Adrenal gland (tissue), 5 donors: ENCODE data around the gene BAZ1A.

Source experiments
- CTCF ChIP-seq, 6 experiments: fragments of 450-650 bp in 4 of 6; fragments of 200-600 bp in 2 of 6; sonication (generic) in 1 of 6; IDR thresholded peaks; 1 replicate in 5 of 6; 2 replicates in 1 of 6; pipeline versions ENCODE4 v1.5.1 to v1.8.0; 2016 to 2021; ENCODE audit warnings: antibody characterized with exemption in 6 of 6, mild to moderate bottlenecking in 2 of 6, moderate library complexity in 1 of 6
- POLR2A ChIP-seq, 2 donors: fragments of 450-650 bp; IDR thresholded peaks; one replicate each; pipeline ENCODE4 v1.6.1; 2017; ENCODE audit warnings: antibody characterized with exemption in 2 of 2, mild to moderate bottlenecking in 2 of 2, moderate library complexity in 1 of 2
- donor health status: DM: no; HTN: no; CAD: no.

DNA sequence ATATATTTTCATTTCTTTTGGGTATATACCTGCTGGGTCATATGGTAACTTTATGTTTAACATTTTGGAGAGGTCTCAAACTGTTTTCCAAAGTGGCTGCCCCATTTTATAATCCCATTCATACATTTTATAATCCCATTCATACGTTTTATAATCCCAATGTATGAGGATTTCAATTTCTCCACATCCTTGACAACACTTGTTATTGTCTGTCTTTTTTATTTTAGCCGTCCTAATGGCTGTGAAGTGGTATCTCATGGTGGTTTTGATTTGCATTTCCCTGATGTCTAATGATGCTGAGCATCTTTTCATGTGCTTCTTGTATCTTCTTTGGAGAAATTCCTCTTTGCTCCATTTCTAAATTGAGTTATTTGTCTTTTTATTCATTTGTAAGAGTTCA, 154.0 kb downstream of the BAZ1A start:
- TF ChIP-seq CTCF (IDR thresholded peaks at IDR 0.05) (no peak), POLR2A (IDR thresholded peaks at IDR 0.05) (no peak)
